HG03442 (cell line): Measurements from ENCODE around the gene PPIL1.

Experiments used
- ATAC-seq: cut with Tn5 transposase; IDR thresholded peaks from one replicate; pipeline ENCODE4 v1.9.1; 2021; ENCODE audit warnings: mild to moderate bottlenecking, moderate library complexity; ENCODE audit not compliant: unreplicated experiment

The PPIL1 gene

DNA sequence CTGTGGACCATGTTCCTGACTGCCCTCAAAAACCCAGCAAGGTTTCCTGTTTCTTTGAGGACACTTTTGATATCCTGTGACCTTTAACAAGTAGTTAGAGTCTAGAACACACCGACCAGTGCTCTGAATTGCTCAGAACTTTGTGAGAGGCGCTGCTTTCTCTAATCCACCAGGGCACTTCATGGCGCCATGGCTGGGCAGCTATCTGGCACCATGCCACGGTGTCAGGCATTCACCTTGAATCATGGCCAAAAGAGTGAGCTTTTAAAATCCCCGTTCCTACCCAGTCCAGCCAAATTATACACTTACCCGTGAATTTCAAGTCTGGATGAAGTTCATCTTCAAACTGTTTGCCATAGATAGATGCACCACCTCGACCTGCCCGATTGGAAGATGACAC is 18.3 kb downstream of the PPIL1 start:
- no peak for ATAC-seq

DNA sequence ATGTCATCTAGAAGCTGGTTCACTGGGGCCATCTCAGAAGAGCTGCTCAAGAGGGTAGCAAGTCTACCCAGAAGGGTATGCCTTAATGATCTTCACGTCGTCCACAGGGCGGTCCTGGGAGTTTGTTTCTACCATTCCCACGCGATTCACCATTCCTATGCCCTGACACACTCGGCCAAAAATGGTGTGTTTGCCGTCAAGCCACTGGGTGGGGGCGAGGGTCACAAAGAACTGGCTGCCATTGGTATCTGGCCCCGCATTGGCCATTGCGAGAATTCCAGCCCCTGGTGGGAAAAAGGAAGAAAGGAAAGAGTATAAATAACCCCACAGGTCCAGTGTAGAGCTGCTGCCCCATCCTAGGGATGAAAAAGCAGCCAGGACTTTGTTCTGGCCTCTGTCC is 18.9 kb downstream of the PPIL1 start:
- no peak for ATAC-seq

GRCh38 chr6:36853325-36853724 is 21.3 kb downstream of the PPIL1 start:
- ATAC-seq: no peak

GRCh38 chr6:36852481-36853147 is 22.0 kb downstream of the PPIL1 start:
- ATAC-seq: no peak

GRCh38 chr6:36851626-36852025 is 23.0 kb downstream of the PPIL1 start:
- no peak for ATAC-seq

DNA sequence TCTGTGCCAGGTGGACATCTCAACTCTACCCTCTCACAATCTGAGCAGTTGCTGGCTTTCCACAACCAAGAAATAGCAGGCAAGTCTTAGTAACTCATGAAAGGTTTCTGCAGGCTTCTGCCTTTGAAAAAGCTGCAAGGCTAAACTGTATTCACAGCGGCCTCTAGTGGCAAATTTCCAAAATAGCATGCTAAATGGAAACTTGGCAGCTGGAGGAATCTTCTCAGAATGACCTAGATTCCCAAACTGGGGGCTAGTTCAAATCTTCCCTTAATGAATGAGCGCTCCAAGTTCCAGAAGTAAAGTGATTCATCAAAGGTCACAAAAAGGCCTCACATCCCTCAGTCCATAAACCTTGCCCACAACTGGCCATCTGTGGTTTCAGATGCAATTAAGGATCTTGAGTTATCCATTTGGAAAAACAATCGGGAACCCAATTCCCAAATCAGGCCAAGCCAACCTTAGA is 23.4 kb downstream of the PPIL1 start:
- ATAC-seq: no peak

GRCh38 chr6:36850021-36850420 is 24.6 kb downstream of the PPIL1 start:
- ATAC-seq: no peak

GRCh38 chr6:36848658-36849441 is 25.8 kb downstream of the PPIL1 start:
- ATAC-seq: no peak

- no peak for ATAC-seq
These were observed 26.6 kb downstream of the PPIL1 start for GRCh38 chr6:36847991-36848390.

GRCh38 chr6:36847152-36847551 is 27.5 kb downstream of the PPIL1 start:
- no peak for ATAC-seq

GRCh38 chr6:36845233-36845632 is 29.4 kb downstream of the PPIL1 start:
- ATAC-seq: no peak

- no peak for ATAC-seq
These were observed 30.1 kb downstream of the PPIL1 start for GRCh38 chr6:36844232-36845170.

DNA sequence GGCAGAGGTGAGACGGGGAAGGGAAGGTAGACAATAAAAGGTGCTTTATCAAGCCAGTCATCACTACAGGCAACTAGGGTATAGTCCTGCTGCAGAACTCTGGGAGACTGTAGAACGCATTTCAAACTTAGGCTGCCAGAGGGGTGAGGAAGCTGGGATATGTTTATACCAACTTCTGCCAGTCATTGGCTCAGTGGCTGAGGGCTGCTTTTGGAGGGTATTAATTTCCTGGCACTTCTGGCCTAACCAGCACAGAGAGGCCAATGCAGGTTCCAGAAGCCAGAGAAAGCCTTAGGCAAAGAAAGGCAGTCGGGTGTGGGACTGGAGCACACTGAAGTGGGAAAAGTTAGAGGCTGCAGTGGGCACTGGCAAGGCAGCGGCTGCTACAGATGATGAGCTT is 31.4 kb downstream of the PPIL1 start:
- no peak for ATAC-seq

DNA sequence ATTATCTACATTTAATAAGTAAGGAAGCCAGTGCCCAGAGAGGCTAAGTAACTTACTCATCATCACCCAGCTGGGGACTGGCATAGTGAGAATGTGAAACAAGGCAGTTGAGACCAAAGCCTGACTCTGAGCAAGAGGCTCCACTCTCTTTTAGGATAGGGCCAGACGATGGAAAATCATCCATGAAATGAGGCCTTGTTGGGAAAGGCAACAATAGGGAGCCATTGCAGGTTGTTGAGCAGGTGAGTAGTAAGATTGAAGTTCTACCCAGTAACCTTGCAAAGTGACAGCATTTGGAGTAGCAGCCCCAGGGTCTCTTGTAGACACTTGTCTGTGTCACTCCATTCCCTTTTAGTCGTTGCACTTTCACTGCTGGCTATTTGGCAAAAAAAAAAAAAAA is 32.8 kb downstream of the PPIL1 start:
- ATAC-seq: no peak

DNA sequence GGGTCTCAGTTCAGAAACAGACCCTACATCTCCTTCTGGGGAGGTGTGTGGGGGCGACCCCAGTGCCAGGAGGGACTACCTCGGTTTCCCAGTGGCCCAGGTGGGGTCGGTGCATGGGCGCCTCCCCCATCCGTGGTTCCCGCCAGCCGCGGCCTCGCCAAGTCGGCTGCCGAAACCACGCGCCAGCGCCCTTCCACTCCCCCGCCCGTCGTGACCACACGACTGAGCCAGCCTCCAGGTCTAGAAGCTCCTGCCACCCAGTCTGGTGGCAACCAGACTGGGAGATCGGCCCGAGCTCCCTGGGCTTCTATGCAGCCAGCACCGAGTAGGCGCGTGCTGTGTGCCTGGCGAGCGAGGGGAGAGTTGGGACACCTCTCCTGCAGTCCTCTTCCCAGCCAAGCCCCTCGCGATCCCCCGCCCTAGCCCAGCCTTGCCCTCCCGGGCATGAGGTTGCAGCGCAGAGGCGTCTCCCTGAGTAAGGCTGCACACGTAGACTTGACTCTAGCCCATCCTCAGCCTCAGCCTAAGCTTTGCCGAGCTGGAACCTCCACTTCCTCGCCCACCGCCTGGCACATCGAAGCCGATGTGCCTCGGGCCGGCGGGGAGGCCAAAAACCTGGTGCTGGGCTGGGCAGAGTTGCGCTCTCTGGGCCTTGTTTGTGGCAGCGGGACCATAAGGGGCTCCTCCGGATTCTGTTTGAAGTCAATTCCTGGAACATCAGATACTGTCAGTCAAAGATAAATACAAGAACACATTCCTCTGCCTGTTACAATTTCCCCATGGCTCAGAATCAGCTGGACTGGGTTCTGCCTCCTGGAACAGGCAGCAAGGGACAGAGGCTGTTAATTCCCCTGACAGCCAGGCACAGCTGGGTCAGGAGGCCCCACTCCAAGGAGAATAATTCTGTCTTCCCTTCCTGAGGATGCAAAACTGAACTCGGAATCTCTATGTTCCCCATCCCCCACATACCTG is 33.9 kb downstream of the PPIL1 start:
- ATAC-seq: no peak

- ATAC-seq: no peak
These were observed 34.7 kb downstream of the PPIL1 start for GRCh38 chr6:36839749-36840431.

DNA sequence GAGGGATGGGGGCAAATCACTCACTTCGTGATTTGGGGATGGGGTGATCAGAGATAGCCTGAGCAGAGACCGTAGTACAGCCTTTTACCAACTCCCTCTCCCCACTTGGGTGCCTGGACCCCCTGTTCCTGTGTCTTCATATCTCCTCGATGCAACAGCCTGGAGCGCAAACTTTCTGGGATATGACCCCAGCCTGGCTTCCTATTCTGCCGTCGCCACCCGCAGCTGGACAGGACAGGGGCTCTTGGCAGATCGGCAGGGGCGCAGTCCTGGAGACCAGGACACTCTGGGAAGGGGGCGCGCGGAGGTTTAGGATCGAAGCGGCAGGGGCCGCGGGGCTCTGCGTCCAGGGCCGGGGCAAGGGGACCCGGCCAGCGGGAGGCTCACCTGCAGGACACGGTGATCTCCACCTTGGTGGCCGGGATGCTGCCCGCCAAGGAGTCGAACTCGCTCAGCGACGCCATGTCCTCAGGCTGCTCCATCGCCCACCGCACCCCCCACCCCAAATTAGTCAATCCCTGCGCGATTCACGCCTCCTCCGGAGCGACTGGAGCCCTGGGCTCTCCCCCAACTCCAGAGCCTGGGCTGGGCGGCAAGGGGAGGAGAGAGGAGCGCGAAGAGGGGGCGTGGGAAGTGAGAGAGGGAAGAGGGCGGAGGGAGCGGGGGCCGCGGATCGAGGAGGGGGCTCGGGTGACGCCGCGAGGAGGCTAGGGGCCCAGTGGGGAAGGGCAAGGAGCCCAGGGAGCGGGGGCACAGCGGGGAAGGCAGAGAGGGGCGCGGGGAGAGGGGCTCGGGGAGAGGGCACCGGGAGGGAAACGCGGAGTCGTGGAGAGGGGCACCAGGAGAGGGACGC is 35.5 kb downstream of the PPIL1 start, which contains the start of gene CPNE5:
Gene CPNE5, minus strand, starts transcription at position 549 of the 853 bp plus-strand sequence. Its CDS starts 67 bp downstream, at position 482.
- no peak for ATAC-seq

DNA sequence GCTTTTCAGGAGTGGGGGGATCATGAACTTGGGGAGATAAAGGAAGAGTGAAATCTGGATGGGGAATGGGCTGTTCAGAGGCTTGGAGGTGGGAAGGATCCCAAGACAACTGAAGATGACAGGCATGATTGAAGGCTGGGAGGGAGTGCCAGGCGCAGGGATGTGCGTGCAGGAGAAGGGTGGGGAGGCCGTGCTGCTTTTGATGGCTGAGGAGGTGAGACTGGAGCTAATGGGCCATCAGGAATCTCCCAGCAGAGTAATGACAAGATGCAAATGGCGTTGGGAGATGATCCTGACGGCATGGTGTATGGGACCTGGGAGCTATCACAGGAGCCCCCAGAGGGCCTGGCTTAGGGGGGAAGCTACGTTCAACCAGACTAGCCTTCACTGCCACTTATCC is 36.9 kb downstream of the PPIL1 start:
- ATAC-seq: no peak

- ATAC-seq: no peak
These were observed 37.6 kb downstream of the PPIL1 start for GRCh38 chr6:36837022-36837339.
